H9 (cell line): ENCODE data around the gene BRF1. TPM values are rescaled to one million over a fixed set of nuclear protein-coding genes. Genes with fewer than 3 reads are reported as not detected.

Experiments used
- DNase-seq: peaks from one replicate; pipeline ENCODE4 v3.0.0-alpha.2; 2017
- H2AFZ ChIP-seq: one replicate; pipeline ENCODE4 v1.6.1; 2013; ENCODE audit warnings: mild to moderate bottlenecking, low read length, control low read depth, moderate library complexity
- H2AK5ac ChIP-seq: 2 replicates; pipeline ENCODE4 v1.6.1; 2013; ENCODE audit warnings: low read length, control low read depth, mixed read lengths; ENCODE audit not compliant: insufficient read length
- H2BK120ac ChIP-seq: one replicate; pipeline ENCODE4 v1.6.1; 2013; ENCODE audit warnings: low read depth, mild to moderate bottlenecking, low read length, control low read depth, inconsistent platforms; ENCODE audit not compliant: poor library complexity, severe bottlenecking
- H2BK12ac ChIP-seq: 2 replicates; pipeline ENCODE4 v1.6.1; 2013; ENCODE audit warnings: low read length, control low read depth, mixed read lengths, low read depth; ENCODE audit not compliant: insufficient read length
- H2BK15ac ChIP-seq: 2 replicates; pipeline ENCODE4 v1.6.1; 2013; ENCODE audit warnings: low read depth, low read length, control low read depth
- H2BK20ac ChIP-seq: one replicate; pipeline ENCODE4 v1.6.1; 2013; ENCODE audit warnings: low read depth, mild to moderate bottlenecking, low read length, control low read depth, inconsistent platforms; ENCODE audit not compliant: poor library complexity, severe bottlenecking
- H2BK5ac ChIP-seq: 2 replicates; pipeline ENCODE4 v1.6.1; 2013; ENCODE audit warnings: low read length, control low read depth, mixed read lengths; ENCODE audit not compliant: insufficient read length
- H3K14ac ChIP-seq: 2 replicates; pipeline ENCODE4 v1.6.1; 2013; ENCODE audit warnings: low read length, control low read depth; ENCODE audit not compliant: insufficient read depth
- H3K18ac ChIP-seq: 2 replicates; pipeline ENCODE4 v1.6.1; 2013; ENCODE audit warnings: low read depth, mild to moderate bottlenecking, mixed read lengths, low read length, control low read depth; ENCODE audit not compliant: insufficient read length
- H3K23ac ChIP-seq: 2 replicates; pipeline ENCODE4 v1.6.1; 2013; ENCODE audit warnings: low read length, control low read depth, mixed read lengths, low read depth; ENCODE audit not compliant: insufficient read length
- H3K23me2 ChIP-seq: 2 replicates; pipeline ENCODE4 v1.6.1; 2013; ENCODE audit warnings: low read depth, mild to moderate bottlenecking, mixed read lengths, low read length, control low read depth; ENCODE audit not compliant: insufficient read length, poor library complexity, severe bottlenecking
- H3K27ac ChIP-seq: 2 replicates; pipeline ENCODE4 v1.5.1; 2013; ENCODE audit warnings: low read length, control low read depth, mixed read lengths, low read depth; ENCODE audit not compliant: insufficient read length
- H3K27me3 ChIP-seq: 2 replicates; pipeline ENCODE4 v1.6.1; 2013; ENCODE audit warnings: low read length, control low read depth, inconsistent platforms; ENCODE audit not compliant: insufficient read depth
- H3K4ac ChIP-seq: 2 replicates; pipeline ENCODE4 v1.6.1; 2013; ENCODE audit warnings: low read depth, mild to moderate bottlenecking, control low read depth, inconsistent platforms, low read length, moderate library complexity
- H3K4me1 ChIP-seq: 2 replicates; pipeline ENCODE4 v1.6.1; 2013; ENCODE audit warnings: low read length, control low read depth, inconsistent platforms; ENCODE audit not compliant: insufficient read depth
- H3K4me2 ChIP-seq: 2 replicates; pipeline ENCODE4 v1.6.1; 2013; ENCODE audit warnings: low read length, control low read depth, mixed read lengths; ENCODE audit not compliant: insufficient read length, insufficient read depth
- H3K56ac ChIP-seq: 2 replicates; pipeline ENCODE4 v1.6.1; 2013; ENCODE audit warnings: low read depth, mild to moderate bottlenecking, mixed read lengths, low read length, control low read depth; ENCODE audit not compliant: insufficient read length
- H3K79me1 ChIP-seq: 2 replicates; pipeline ENCODE4 v1.6.1; 2013; ENCODE audit warnings: low read depth, mild to moderate bottlenecking, moderate library complexity, low read length, control low read depth, inconsistent platforms; ENCODE audit not compliant: insufficient read depth, poor library complexity, severe bottlenecking
- H3K79me2 ChIP-seq: 2 replicates; pipeline ENCODE4 v1.6.1; 2013; ENCODE audit warnings: low read length, control low read depth, inconsistent platforms; ENCODE audit not compliant: insufficient read depth
- H3K9ac ChIP-seq: 2 replicates; pipeline ENCODE4 v1.6.1; 2013; ENCODE audit warnings: low read length, control low read depth, mixed read lengths; ENCODE audit not compliant: insufficient read length; ENCODE audit errors: extremely low read depth
- H3K9me3 ChIP-seq: one replicate; pipeline ENCODE4 v1.6.1; 2013; ENCODE audit warnings: low read depth, low read length, inconsistent platforms; ENCODE audit not compliant: control insufficient read depth
- H3T11ph ChIP-seq: one replicate; pipeline ENCODE4 v1.6.1; 2013; ENCODE audit warnings: mild to moderate bottlenecking, low read length, control low read depth, inconsistent platforms
- H4K20me1 ChIP-seq: one replicate; pipeline ENCODE4 v1.6.1; 2013; ENCODE audit not compliant: control insufficient read depth, insufficient read length, insufficient read depth
- H4K5ac ChIP-seq: 2 replicates; pipeline ENCODE4 v1.6.1; 2013; ENCODE audit warnings: low read depth, mild to moderate bottlenecking, mixed read lengths, low read length, control low read depth; ENCODE audit not compliant: insufficient read length
- H4K8ac ChIP-seq: replicated peaks from 2 replicates; pipeline ENCODE4 v1.6.1; 2013; ENCODE audit warnings: low read length, control low read depth, mixed read lengths, low read depth; ENCODE audit not compliant: insufficient read length
- H4K91ac ChIP-seq: 2 replicates; pipeline ENCODE4 v1.6.1; 2013; ENCODE audit warnings: low read depth, mild to moderate bottlenecking, moderate library complexity, mixed read lengths, low read length, control low read depth; ENCODE audit not compliant: insufficient read length
- H3K27ac Mint-ChIP-seq, 3 experiments: 2 replicates in 2 of 3; 3 replicates in 1 of 3; pipeline ENCODE4 v1.8.0; 2020 to 2021; ENCODE audit warnings: mixed read lengths in 3 of 3, mild to moderate bottlenecking in 1 of 3, moderate library complexity in 1 of 3
- H3K27me3 Mint-ChIP-seq: 2 replicates; pipeline ENCODE4 v1.8.0; 2021; ENCODE audit warnings: low read depth, mild to moderate bottlenecking, moderate library complexity, mixed read lengths
- H3K36me3 Mint-ChIP-seq, 3 experiments: 2 replicates in 2 of 3; 3 replicates in 1 of 3; pipeline ENCODE4 v1.8.0; 2020 to 2021; ENCODE audit warnings: low read depth in 3 of 3, mixed read lengths in 3 of 3; ENCODE audit not compliant: insufficient read depth in 1 of 3
- H3K4me1 Mint-ChIP-seq, 2 experiments: 2 replicates each; pipeline ENCODE4 v1.8.0; 2020; ENCODE audit warnings: mixed read lengths in 2 of 2
- H3K4me3 Mint-ChIP-seq, 2 experiments: 2 replicates in 1 of 2; 3 replicates in 1 of 2; pipeline ENCODE4 v1.8.0; 2020 to 2021; ENCODE audit warnings: mild to moderate bottlenecking in 2 of 2, mixed read lengths in 2 of 2, moderate library complexity in 1 of 2
- H3K9me3 Mint-ChIP-seq, 2 experiments: 2 replicates in 1 of 2; 3 replicates in 1 of 2; pipeline ENCODE4 v1.8.0; 2020; ENCODE audit warnings: mild to moderate bottlenecking in 2 of 2, mixed read lengths in 2 of 2, moderate library complexity in 1 of 2
- WGBS: extraction: QIAGEN DNeasy Blood & Tissue Kit; methylation state at CpG from one replicate; pipeline ENCODE4 v1.1.7; 2013; ENCODE audit warnings: missing lambda C conversion rate, low lambda C conversion rate, mixed read lengths; ENCODE audit not compliant: insufficient read length; ENCODE audit errors: extremely low coverage; 5-methylcytosine and 5-hydroxymethylcytosine counted together
- total RNA-seq: library from RNA; stranded (reverse); gene quantifications from 2 replicates; pipeline ENCODE4 v1.2.1, GENCODE V29; 2021
- TF ChIP-seq, protein P1 (sequence below): fragments of 200-600 bp; sonication (generic); conservative IDR thresholded peaks from 3 replicates; pipeline ENCODE4 v1.8.0; 2021; ENCODE audit warnings: antibody characterized with exemption, mild to moderate bottlenecking

The BRF1 gene
- total RNA-seq, 1 experiment from 2014 or later, result 28.3 TPM

DNA sequence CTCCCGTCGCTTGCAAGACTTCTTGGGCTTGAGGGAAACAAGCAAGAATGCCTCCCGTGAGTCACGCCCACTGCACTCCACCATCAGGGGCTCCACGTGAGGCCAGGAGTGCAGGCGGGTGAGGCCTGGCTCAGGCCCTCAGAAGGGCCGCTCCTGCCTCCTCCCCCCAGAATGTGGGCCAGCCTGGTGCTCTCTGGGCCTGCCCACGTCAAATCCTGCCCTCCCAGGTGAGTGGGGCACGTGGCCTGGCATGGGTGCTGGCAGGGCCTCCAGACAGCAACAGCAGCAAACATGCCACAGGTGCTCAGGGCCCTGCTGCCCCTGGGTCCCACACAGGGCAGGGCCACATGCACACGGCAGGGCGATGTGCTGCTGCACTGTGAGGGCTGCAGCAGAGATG lies 83.0 kb downstream of the BRF1 start:
- Histone ChIP-seq H3K23ac (no peak overlapping the region), H4K91ac (no peak overlapping the region), H3K56ac (no peak overlapping the region), H2BK15ac (no peak overlapping the region), H3K14ac (no peak overlapping the region), H2AFZ (no peak overlapping the region), H3T11ph (no peak overlapping the region), H2AK5ac (no peak overlapping the region), H3K23me2 (no peaks in the 10 kb centered on the region), H3K18ac (no peak overlapping the region), H3K9me3 (no peaks in the 10 kb centered on the region), H3K79me1 (no peaks in the 10 kb centered on the region), H3K4me2 (no peak overlapping the region), H2BK20ac (no peak overlapping the region), H3K9ac (no peak overlapping the region), H4K20me1 (no peaks in the 10 kb centered on the region), H3K27me3 (no peaks in the 10 kb centered on the region), H2BK5ac (no peak overlapping the region), H4K5ac (no peak overlapping the region), H4K8ac (no peak overlapping the region), H3K4me1 (no peaks in the 10 kb centered on the region), H3K4ac (no peak overlapping the region), H3K27ac (no peak overlapping the region), H3K79me2 (no peaks in the 10 kb centered on the region), H2BK120ac (no peak overlapping the region), H2BK12ac (no peak overlapping the region)
- TF ChIP-seq, protein P1, sequence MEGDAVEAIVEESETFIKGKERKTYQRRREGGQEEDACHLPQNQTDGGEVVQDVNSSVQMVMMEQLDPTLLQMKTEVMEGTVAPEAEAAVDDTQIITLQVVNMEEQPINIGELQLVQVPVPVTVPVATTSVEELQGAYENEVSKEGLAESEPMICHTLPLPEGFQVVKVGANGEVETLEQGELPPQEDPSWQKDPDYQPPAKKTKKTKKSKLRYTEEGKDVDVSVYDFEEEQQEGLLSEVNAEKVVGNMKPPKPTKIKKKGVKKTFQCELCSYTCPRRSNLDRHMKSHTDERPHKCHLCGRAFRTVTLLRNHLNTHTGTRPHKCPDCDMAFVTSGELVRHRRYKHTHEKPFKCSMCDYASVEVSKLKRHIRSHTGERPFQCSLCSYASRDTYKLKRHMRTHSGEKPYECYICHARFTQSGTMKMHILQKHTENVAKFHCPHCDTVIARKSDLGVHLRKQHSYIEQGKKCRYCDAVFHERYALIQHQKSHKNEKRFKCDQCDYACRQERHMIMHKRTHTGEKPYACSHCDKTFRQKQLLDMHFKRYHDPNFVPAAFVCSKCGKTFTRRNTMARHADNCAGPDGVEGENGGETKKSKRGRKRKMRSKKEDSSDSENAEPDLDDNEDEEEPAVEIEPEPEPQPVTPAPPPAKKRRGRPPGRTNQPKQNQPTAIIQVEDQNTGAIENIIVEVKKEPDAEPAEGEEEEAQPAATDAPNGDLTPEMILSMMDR, result no peak
- Mint-ChIP-seq H3K9me3 (no peaks in the 10 kb centered on the region; a peak in 1 of 5 replicates), H3K4me1 (no peaks in the 10 kb centered on the region), H3K27me3 (no peaks in the 10 kb centered on the region), H3K36me3 (peaks cover 2 to 22% (median 20%) of the 10 kb centered on the region in 3 experiments; a peak in 6 of 7 replicates), H3K27ac (no peak overlapping the region; a peak in 1 of 7 replicates), H3K4me3 (no peak overlapping the region)
- DNase-seq, result no peak
- no CpG with 5 or more reads among the region's 11 CpGs for WGBS
